ENCODE data around the gene RPP25L. TPM values are rescaled to one million over a fixed set of nuclear protein-coding genes. Genes with fewer than 3 reads are reported as not detected.

The RPP25L gene
- total RNA-seq, 2 donors from 2014 or later = 37.0 to 54.4 TPM

- TF ChIP-seq CTCF (IDR thresholded peaks at IDR 0.05) = no peak
- intact Hi-C loops (cut with DNase I) = no loop called here
- no peaks in the 10 kb centered on the region for H3K9me3 ChIP-seq
- H3K4me3 ChIP-seq = peak overlapping the region; percentile 91
- peak overlapping the region; percentile 79 to 97 for H3K9ac ChIP-seq (ENCODE audit: low read depth in 2 of 2, low read length in 2 of 2)
- H3K36me3 ChIP-seq = no peaks in the 10 kb centered on the region
- H3K27ac ChIP-seq = peak overlapping the region; percentile 82
- no peaks in the 10 kb centered on the region for H3K27me3 ChIP-seq
- no peak for DNase-seq
- H3K4me1 ChIP-seq = no peaks in the 10 kb centered on the region
These were observed 25.0 kb upstream of the RPP25L start for GRCh38 chr9:34636791-34637355.

GRCh38 chr9:34635556-34635955, 23.7 kb upstream of the RPP25L start:
- no peak overlapping the region for H3K4me3 ChIP-seq
- no peak overlapping the region for H3K27ac ChIP-seq
- H3K4me1 ChIP-seq = no peaks in the 10 kb centered on the region
- DNase-seq = no peak
- H3K27me3 ChIP-seq = no peaks in the 10 kb centered on the region
- no peak overlapping the region for H3K9ac ChIP-seq (ENCODE audit: low read depth in 2 of 2, low read length in 2 of 2)
- no peaks in the 10 kb centered on the region for H3K36me3 ChIP-seq
- no peak for TF ChIP-seq CTCF (IDR thresholded peaks at IDR 0.05)
- no peaks in the 10 kb centered on the region for H3K9me3 ChIP-seq
- intact Hi-C loops (cut with DNase I) = no loop called here

- Histone ChIP-seq H3K4me1 (no peaks in the 10 kb centered on the region), H3K9me3 (no peaks in the 10 kb centered on the region), H3K27me3 (peaks cover 4% of the 10 kb centered on the region), H3K36me3 (no peaks in the 10 kb centered on the region), H3K4me3 (no peak overlapping the region), H3K9ac (ENCODE audit: low read depth in 2 of 2, low read length in 2 of 2) (no peak overlapping the region), H3K27ac (no peak overlapping the region)
- TF ChIP-seq CTCF (IDR thresholded peaks at IDR 0.05) = no peak
- intact Hi-C loops (cut with DNase I) = no loop called here
- no peak for DNase-seq
These were observed 22.8 kb upstream of the RPP25L start for GRCh38 chr9:34634551-34635248.

- Histone ChIP-seq H3K9ac (ENCODE audit: low read depth in 2 of 2, low read length in 2 of 2) (no peak overlapping the region), H3K9me3 (no peaks in the 10 kb centered on the region), H3K4me3 (no peak overlapping the region), H3K4me1 (no peaks in the 10 kb centered on the region), H3K27ac (no peak overlapping the region), H3K36me3 (no peaks in the 10 kb centered on the region), H3K27me3 (peaks cover 11% of the 10 kb centered on the region)
- peak; percentile 72 for DNase-seq
- TF ChIP-seq CTCF (IDR thresholded peaks at IDR 0.05) = peak; percentile 79
- intact Hi-C loops (cut with DNase I) = no loop called here
These were observed 22.1 kb upstream of the RPP25L start for GRCh38 chr9:34633851-34634550.

- no peaks in the 10 kb centered on the region for H3K4me1 ChIP-seq
- peaks cover 19% of the 10 kb centered on the region for H3K27me3 ChIP-seq
- H3K36me3 ChIP-seq = no peaks in the 10 kb centered on the region
- no peak overlapping the region for H3K9ac ChIP-seq (ENCODE audit: low read depth in 2 of 2, low read length in 2 of 2)
- no peaks in the 10 kb centered on the region for H3K9me3 ChIP-seq
- no peak overlapping the region for H3K4me3 ChIP-seq
- TF ChIP-seq CTCF (IDR thresholded peaks at IDR 0.05) = no peak
- intact Hi-C loops (cut with DNase I) = no loop called here
- no peak overlapping the region for H3K27ac ChIP-seq
- DNase-seq = no peak
These were observed 21.3 kb upstream of the RPP25L start for GRCh38 chr9:34633166-34633565.
